GM21390 (cell line): ENCODE measurements around the gene CGNL1.

Experiments
- ATAC-seq: cut with Tn5 transposase; IDR thresholded peaks from one replicate; pipeline ENCODE4 v1.9.1; 2021; ENCODE audit not compliant: unreplicated experiment

Gene CGNL1

DNA sequence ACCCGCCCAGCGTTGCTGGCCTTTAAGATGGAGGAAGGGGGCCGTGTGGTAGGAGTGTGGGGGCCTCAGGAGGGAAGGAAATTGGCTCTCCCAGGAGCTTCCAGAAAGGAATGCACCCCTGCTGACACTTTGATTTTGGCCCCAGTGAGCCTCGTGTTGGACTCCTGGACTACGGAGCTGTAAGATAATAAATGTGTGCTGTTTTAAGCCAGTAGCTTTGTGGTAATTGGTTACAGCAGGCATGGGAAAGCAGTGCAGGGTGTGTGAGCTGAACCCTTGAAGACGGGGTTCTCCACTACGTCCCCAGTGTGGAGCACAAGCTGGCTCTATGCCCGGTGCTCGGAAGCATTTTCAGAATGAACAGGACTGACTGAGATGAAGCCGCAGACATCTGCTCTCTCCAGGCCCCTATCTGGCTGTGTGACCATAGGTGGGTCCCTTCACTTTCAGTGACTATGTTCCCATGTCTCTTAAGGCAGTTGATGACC is 22.9 kb upstream of the CGNL1 start:
- ATAC-seq: no peak

DNA sequence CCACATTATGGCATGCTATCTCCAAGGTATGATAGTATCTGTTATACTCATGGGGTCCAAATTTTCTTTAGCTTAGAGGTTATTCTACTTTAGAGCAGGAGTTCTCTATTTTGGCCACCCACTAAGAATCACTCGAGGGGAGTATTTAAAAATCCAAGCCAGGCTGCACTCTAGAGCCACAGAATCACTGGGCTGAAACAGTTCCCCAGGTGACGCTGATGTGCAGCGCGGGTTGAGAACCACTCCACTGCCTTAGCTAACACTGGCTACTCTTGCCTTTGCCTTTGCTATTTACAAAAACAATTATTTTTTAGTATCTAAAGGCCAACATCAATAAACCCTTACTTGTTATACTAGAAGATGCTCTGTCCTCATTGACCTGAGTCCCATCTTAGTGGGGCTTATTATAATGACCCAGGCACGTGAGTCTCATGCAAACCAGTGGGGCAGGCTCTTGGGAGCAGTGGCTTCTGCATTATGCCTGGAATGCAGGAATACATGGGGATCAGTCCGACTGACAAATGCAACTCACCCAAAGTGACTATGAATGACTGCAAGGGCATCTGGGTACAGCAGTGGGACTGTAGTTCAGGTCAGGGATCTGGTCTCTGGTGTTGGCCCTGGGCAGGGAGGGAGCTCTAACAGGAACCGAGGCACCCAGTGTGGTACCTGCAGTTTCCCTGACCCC is 21.7 kb upstream of the CGNL1 start:
- ATAC-seq: no peak

- no peak for ATAC-seq
Measured at GRCh38 chr15:57355259-57355658, 21.0 kb upstream of the CGNL1 start.

DNA sequence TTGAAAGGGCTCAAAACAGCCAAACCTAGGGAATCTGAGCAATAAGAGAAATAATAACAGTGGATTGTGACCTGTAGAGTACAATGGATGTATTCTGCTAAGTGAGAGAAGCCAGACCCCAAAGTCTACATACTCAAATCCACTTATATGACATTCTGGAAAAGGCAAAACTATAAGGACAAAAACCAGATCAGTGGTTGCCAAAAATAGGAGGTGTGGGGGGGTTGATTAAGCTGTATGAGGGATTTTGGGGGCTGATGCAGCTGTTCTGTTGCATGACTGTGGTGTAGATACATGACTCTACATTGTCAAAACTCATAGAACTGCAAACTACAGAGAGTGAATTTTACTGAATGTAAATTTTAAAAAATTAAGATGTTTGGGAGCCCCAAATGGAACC is 20.1 kb upstream of the CGNL1 start:
- ATAC-seq: no peak

DNA sequence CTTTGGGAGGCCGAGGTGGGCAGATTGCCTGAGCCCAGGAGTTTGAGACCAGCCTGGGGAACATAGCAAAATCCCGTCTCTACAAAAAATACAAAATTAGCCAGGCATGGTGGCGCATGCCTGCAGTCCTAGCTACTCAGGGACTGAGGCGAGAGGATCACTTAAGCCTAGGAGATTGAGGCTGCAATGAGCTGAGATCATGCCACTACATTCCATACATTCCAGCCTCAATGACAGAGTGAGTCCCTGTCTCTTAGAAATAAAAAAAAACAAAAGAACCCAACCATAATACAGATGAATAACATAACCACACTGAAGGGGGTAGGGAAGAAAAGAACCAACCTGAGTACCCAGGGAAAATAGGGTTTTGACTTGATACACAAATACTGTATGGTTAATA is 19.7 kb upstream of the CGNL1 start:
- no peak for ATAC-seq

GRCh38 chr15:57357799-57358198 is 18.5 kb upstream of the CGNL1 start:
- no peak for ATAC-seq

DNA sequence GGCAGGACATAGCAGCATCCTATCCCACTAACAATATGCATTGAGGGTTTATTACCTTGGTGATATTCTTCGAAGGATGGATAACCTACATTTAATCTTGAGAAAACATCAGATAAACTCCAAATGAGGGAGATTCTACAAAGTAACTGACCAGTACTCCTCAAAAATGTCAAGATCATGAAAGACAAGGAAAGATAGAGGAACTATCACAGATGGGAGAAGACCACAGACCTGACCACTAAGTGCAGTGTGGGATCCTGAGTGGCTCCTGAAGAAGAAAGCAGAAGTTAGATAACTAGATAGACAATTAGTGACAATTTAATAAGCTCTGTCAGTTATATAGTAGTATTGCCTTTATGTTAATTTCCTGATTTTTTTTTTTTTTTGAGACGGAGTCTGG is 17.7 kb upstream of the CGNL1 start:
- no peak for ATAC-seq

- no peak for ATAC-seq
Measured at GRCh38 chr15:57363661-57364060, 12.6 kb upstream of the CGNL1 start.

DNA sequence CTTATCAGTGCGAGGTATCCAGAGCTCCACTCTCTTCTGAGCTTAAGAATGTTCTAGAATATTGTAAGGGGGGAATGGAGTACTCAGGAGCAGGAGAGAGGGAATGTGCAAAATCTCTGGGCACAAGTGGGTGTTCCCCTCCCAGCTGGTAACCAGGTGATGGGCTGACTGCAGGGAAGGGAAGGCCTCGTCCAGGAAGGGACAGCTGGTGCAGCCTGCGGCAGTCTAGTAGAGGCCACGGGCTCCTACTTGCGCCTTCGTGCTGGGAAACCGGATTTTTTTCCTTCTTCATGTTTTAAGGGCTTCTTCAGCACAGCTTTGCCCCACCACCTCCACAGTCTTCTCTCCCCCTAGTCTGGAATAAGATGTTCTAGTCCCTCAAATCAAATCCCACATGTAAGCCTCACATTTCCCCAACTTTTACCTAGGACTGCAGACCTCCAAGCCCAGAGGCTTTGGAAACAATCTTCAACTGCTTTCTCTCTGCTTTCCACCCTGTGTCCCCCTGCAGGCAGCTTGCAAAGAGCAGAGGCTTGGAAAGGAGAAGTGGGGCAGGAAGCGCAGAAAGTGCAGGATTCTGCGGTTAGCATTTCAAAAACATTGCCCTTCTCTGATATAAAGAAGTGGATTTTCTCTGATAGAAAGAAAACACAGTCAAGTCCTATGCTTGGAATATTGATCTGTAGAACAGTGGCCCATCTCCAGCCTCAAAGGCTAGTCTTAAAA is 11.9 kb upstream of the CGNL1 start:
- no peak for ATAC-seq

DNA sequence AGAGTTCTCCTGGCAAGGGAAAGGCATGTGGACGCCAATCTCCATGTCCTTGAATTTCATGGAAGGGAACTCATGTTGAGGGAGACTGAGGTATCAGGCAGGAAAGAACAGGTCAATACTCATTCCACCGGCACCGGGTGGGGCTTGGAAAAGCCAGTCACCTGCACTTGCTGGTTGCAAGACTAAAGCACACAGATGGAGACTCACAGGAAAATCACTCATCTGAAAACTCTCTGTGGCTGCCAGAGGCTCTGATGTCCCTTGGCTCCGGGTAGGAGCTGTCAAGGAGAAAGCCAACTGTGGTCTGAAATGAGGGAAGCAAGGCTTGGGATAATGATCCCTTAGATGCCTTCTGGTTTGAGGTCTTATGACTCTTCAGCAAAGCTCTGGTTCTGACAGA is 8.7 kb upstream of the CGNL1 start:
- ATAC-seq: no peak

GRCh38 chr15:57370929-57371328 is 5.4 kb upstream of the CGNL1 start:
- ATAC-seq: no peak

GRCh38 chr15:57373251-57373881 is 2.9 kb upstream of the CGNL1 start:
- no peak for ATAC-seq

GRCh38 chr15:57373882-57374276 is 2.4 kb upstream of the CGNL1 start:
- ATAC-seq: no peak

GRCh38 chr15:57376696-57377477 is 582 bp downstream of the CGNL1 start:
- no peak for ATAC-seq

DNA sequence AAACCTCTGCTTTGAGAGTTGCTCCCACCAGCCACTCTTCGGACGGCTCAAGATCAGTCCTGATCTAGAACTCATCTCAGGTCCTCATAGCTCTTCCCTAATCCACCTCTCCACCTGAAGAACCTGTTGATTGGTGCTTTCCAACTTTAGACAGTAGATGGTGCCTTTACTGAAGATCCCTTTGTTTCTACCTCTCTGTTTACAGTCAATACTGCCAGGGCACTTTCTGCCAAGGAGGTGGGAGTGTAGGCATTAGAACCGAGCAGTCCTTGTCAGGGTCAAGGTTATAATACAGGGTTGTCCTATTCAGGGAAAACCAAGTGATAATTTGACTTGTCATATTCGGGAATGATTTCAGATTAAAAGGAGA is 1.2 kb downstream of the CGNL1 start:
- no peak for ATAC-seq

DNA sequence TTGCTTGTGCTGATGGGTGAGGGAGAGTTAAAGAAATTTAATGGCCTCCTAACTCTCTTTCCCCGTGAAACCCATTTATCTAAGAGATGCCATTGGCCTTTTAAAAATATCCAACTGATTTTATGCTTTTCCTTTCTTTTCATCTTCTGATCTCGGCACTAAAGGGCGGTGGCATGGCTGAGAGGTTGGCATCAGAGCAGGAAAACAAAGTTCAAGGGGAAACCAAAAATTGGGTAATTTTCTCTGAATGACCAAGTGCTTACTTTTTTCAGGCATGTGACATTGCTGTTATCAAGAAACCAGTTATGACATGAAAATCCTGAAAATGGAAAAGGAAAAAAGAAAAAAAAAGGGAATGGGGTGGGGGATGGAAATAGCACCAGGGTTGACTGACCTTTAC is 3.2 kb downstream of the CGNL1 start:
- no peak for ATAC-seq

GRCh38 chr15:57380854-57381253 is 4.5 kb downstream of the CGNL1 start:
- no peak for ATAC-seq

DNA sequence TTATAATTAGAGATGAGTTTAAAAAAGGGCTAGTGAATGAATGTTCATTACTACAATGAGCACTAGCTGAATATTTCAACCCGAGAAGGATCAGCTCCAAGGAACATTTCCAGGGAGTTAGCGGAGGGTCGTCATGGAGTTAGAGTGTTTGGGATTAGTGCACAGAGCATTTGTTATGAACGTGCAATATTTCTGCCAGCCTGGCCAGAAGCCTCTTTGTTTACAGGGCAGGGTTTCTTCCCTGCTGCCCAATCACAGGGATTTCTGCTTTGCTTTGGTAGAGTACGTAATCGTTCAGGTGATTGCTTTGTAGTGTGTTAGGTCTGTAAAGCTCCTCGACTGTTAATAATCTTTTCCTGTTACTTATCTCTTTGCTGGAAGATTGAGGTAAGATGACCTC is 5.9 kb downstream of the CGNL1 start:
- no peak for ATAC-seq

- no peak for ATAC-seq
Measured at GRCh38 chr15:57382969-57383368, 6.7 kb downstream of the CGNL1 start.

DNA sequence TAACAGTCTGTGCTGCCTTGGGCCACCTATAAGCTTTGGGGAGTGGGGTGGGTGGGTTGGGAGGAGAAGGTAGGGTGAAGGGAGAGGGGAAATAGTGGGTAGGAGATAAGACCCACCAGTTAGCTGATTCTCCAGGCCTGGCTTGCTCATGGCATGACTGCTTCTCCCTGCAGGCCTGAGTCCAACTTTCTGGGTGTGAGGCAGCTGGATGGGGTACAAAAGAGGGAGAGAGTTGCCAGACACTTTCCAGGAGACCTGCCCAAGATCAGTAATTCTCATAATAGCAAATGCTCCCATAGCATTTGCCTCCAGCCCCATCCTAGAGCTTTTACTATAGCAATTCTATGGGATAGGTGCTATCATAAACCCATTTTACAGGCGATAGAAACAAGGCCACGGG is 7.7 kb downstream of the CGNL1 start:
- ATAC-seq: no peak

GRCh38 chr15:57384816-57385215 is 8.5 kb downstream of the CGNL1 start:
- ATAC-seq: no peak
